Neuronal stem cell (in vitro differentiated cells): Measurements from ENCODE around the gene KCTD16.

ENCODE experiments used
- DNase-seq: peaks from one replicate; pipeline ENCODE4 v3.0.0-alpha.2; 2013; ENCODE audit warnings: low spot score
- H2AFZ ChIP-seq: one replicate; pipeline ENCODE4 v1.6.1; 2013; ENCODE audit warnings: mild to moderate bottlenecking, low read length, inconsistent platforms
- H2AK5ac ChIP-seq: 2 replicates; pipeline ENCODE4 v1.6.1; 2013; ENCODE audit warnings: low read depth, mild to moderate bottlenecking, inconsistent platforms, low read length, moderate library complexity, mixed read lengths
- H2BK120ac ChIP-seq: 2 replicates; pipeline ENCODE4 v1.6.1; 2013; ENCODE audit warnings: low read depth, mild to moderate bottlenecking, inconsistent platforms, low read length, moderate library complexity, mixed read lengths
- H2BK12ac ChIP-seq: one replicate; pipeline ENCODE4 v1.6.1; 2013; ENCODE audit warnings: low read length, inconsistent platforms
- H2BK15ac ChIP-seq: 2 replicates; pipeline ENCODE4 v1.6.1; 2013; ENCODE audit warnings: mild to moderate bottlenecking, low read length, inconsistent platforms, mixed read lengths
- H2BK5ac ChIP-seq: one replicate; pipeline ENCODE4 v1.6.1; 2013; ENCODE audit warnings: inconsistent platforms, mild to moderate bottlenecking, low read length, moderate library complexity
- H3K14ac ChIP-seq: one replicate; pipeline ENCODE4 v1.6.1; 2013; ENCODE audit warnings: low read length, inconsistent platforms
- H3K18ac ChIP-seq: 2 replicates; pipeline ENCODE4 v1.6.1; 2013; ENCODE audit warnings: low read length, inconsistent platforms
- H3K23ac ChIP-seq: 2 replicates; pipeline ENCODE4 v1.6.1; 2013; ENCODE audit warnings: low read depth, mild to moderate bottlenecking, mixed read lengths, low read length, inconsistent platforms; ENCODE audit not compliant: poor library complexity
- H3K27ac ChIP-seq: replicated peaks from 3 replicates; pipeline ENCODE4 v1.5.1; 2013; ENCODE audit warnings: low read length, inconsistent platforms
- H3K27me3 ChIP-seq, 3 experiments: 2 replicates each; pipeline ENCODE4 v1.6.1; 2013; ENCODE audit warnings: low read length in 3 of 3, mild to moderate bottlenecking in 2 of 3, inconsistent platforms in 1 of 3, low read depth in 1 of 3, mixed read lengths in 1 of 3, moderate library complexity in 1 of 3; ENCODE audit not compliant: control insufficient read depth in 3 of 3, insufficient read depth in 3 of 3
- H3K36me3 ChIP-seq, 2 donors: replicated peaks in 1 of 2; 2 replicates each; pipeline ENCODE4 v1.6.1; 2013; ENCODE audit warnings: low read length in 2 of 2; ENCODE audit not compliant: control insufficient read depth in 2 of 2, insufficient read depth in 2 of 2
- H3K4ac ChIP-seq: 2 replicates; pipeline ENCODE4 v1.6.1; 2013; ENCODE audit warnings: inconsistent platforms, mild to moderate bottlenecking, low read length, moderate library complexity
- H3K4me1 ChIP-seq, 2 donors: 1 replicate in 1 of 2; 2 replicates in 1 of 2; pipeline ENCODE4 v1.6.1; 2013; ENCODE audit warnings: low read length in 2 of 2, low read depth in 1 of 2; ENCODE audit not compliant: control insufficient read depth in 2 of 2, insufficient read depth in 1 of 2
- H3K4me2 ChIP-seq: one replicate; pipeline ENCODE4 v1.6.1; 2013; ENCODE audit warnings: mild to moderate bottlenecking, low read length, inconsistent platforms; ENCODE audit not compliant: insufficient read depth, poor library complexity, severe bottlenecking
- H3K4me3 ChIP-seq, 2 donors: 2 replicates each; pipeline ENCODE4 v1.5.1; 2013; ENCODE audit warnings: low read length in 2 of 2, mild to moderate bottlenecking in 2 of 2, inconsistent platforms in 1 of 2, moderate library complexity in 1 of 2
- H3K79me1 ChIP-seq: one replicate; pipeline ENCODE4 v1.6.1; 2013; ENCODE audit warnings: low read depth, mild to moderate bottlenecking, inconsistent platforms, low read length, moderate library complexity
- H3K9ac ChIP-seq: one replicate; pipeline ENCODE4 v1.6.1; 2013; ENCODE audit warnings: mild to moderate bottlenecking, low read depth, low read length, inconsistent platforms; ENCODE audit not compliant: poor library complexity
- H3K9me3 ChIP-seq, 2 donors: replicated peaks in 1 of 2; 2 replicates each; pipeline versions ENCODE3 to v1.6.1; 2013; ENCODE audit warnings: low read length in 2 of 2, mild to moderate bottlenecking in 2 of 2, inconsistent platforms in 1 of 2, low read depth in 1 of 2, mixed read lengths in 1 of 2, moderate library complexity in 1 of 2; ENCODE audit not compliant: control insufficient read depth in 2 of 2, insufficient read depth in 1 of 2
- H4K8ac ChIP-seq: one replicate; pipeline ENCODE4 v1.6.1; 2013; ENCODE audit warnings: low read depth, mild to moderate bottlenecking, inconsistent platforms, low read length, moderate library complexity
- H4K91ac ChIP-seq: one replicate; pipeline ENCODE4 v1.6.1; 2013; ENCODE audit warnings: low read length, low read depth, mild to moderate bottlenecking, inconsistent platforms; ENCODE audit not compliant: poor library complexity
- WGBS, 2 donors: extraction: QIAGEN DNeasy Blood & Tissue Kit; methylation state at CpG; one replicate each; pipeline ENCODE4 v1.1.7; 2013; ENCODE audit warnings: missing lambda C conversion rate in 2 of 2, mixed read lengths in 1 of 2; ENCODE audit not compliant: insufficient read length in 2 of 2, insufficient replicate concordance in 1 of 2; ENCODE audit errors: extremely low coverage in 2 of 2; 5-methylcytosine and 5-hydroxymethylcytosine counted together

Gene KCTD16

DNA sequence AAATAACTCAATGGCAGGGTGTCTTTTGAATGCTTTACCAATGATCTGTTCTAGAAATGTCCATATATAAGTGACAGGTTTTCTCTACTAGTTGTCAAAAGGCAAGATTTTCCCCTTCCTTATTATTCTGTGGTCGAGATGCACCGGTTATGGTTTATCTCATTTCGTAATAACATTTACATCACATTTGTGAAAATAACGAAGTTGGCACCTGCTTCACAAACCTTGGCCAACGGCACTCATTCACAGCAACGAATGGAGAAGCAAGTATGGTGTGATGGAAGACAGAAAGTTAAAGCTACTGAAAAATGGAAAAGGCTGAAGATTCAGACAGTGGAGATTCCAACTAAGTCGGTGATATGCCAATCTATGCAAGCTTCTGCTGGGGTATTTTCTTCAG, 235.8 kb downstream of the KCTD16 start:
- no peaks in the 10 kb centered on the region for H3K9me3 ChIP-seq

GRCh38 chr5:144414202-144415029, 243.7 kb downstream of the KCTD16 start:
- H2BK120ac ChIP-seq = no peak overlapping the region
- H4K8ac ChIP-seq = no peak overlapping the region
- no peak overlapping the region for H3K18ac ChIP-seq
- no peak overlapping the region for H3K14ac ChIP-seq
- no peak overlapping the region for H3K27ac ChIP-seq
- no peaks in the 10 kb centered on the region for H3K36me3 ChIP-seq
- no peak overlapping the region for H2BK12ac ChIP-seq
- H3K9ac ChIP-seq = no peak overlapping the region
- H4K91ac ChIP-seq = no peak overlapping the region
- no peak for DNase-seq
- H3K4ac ChIP-seq = no peak overlapping the region
- H3K79me1 ChIP-seq = no peaks in the 10 kb centered on the region
- H3K4me3 ChIP-seq = no peak overlapping the region
- no peaks in the 10 kb centered on the region for H3K4me1 ChIP-seq
- H2AFZ ChIP-seq = no peak overlapping the region
- no peak overlapping the region for H2BK5ac ChIP-seq
- no peak overlapping the region for H2AK5ac ChIP-seq
- no peaks in the 10 kb centered on the region for H3K27me3 ChIP-seq
- WGBS, 2 donors = no CpG with 5 or more reads among the region's 4 CpGs
- H3K9me3 ChIP-seq = no peaks in the 10 kb centered on the region
- H3K4me2 ChIP-seq = no peak overlapping the region
- H2BK15ac ChIP-seq = no peak overlapping the region
- H3K23ac ChIP-seq = no peak overlapping the region

More for the DNA sequence above, 235.8 kb downstream of the KCTD16 start:
- Histone ChIP-seq H4K8ac (no peak overlapping the region), H3K4me2 (no peak overlapping the region), H3K18ac (no peak overlapping the region), H3K36me3 (no peaks in the 10 kb centered on the region), H4K91ac (no peak overlapping the region), H2BK15ac (no peak overlapping the region), H3K4me1 (peaks cover 0 to 3% of the 10 kb centered on the region in 2 donors), H2AFZ (no peak overlapping the region), H2BK120ac (no peak overlapping the region), H3K27ac (no peak overlapping the region), H3K9ac (no peak overlapping the region), H2BK12ac (no peak overlapping the region), H2BK5ac (no peak overlapping the region), H3K27me3 (no peaks in the 10 kb centered on the region), H3K79me1 (no peaks in the 10 kb centered on the region), H3K4me3 (no peak overlapping the region), H3K4ac (no peak overlapping the region), H3K23ac (no peak overlapping the region), H2AK5ac (no peak overlapping the region), H3K14ac (no peak overlapping the region)
- DNase-seq = no peak
- WGBS, 2 donors = no CpG with 5 or more reads among the region's 7 CpGs

- Histone ChIP-seq H3K36me3 (no peaks in the 10 kb centered on the region), H3K23ac (no peak overlapping the region), H3K4ac (no peak overlapping the region), H3K27me3 (no peaks in the 10 kb centered on the region), H3K9ac (no peak overlapping the region), H4K91ac (no peak overlapping the region), H3K79me1 (no peaks in the 10 kb centered on the region), H3K18ac (no peak overlapping the region), H2BK15ac (no peak overlapping the region), H3K4me2 (no peak overlapping the region), H2BK5ac (no peak overlapping the region), H2BK12ac (no peak overlapping the region), H2AK5ac (no peak overlapping the region), H3K4me3 (no peak overlapping the region), H3K4me1 (peaks cover 0 to under 1% of the 10 kb centered on the region in 2 donors), H2BK120ac (no peak overlapping the region), H2AFZ (no peak overlapping the region), H3K9me3 (no peaks in the 10 kb centered on the region), H4K8ac (no peak overlapping the region), H3K14ac (no peak overlapping the region), H3K27ac (no peak overlapping the region)
- DNase-seq = no peak
- WGBS, 2 donors = no CpG with 5 or more reads among the region's 2 CpGs
Observed at GRCh38 chr5:144416196-144416595, 245.5 kb downstream of the KCTD16 start.

DNA sequence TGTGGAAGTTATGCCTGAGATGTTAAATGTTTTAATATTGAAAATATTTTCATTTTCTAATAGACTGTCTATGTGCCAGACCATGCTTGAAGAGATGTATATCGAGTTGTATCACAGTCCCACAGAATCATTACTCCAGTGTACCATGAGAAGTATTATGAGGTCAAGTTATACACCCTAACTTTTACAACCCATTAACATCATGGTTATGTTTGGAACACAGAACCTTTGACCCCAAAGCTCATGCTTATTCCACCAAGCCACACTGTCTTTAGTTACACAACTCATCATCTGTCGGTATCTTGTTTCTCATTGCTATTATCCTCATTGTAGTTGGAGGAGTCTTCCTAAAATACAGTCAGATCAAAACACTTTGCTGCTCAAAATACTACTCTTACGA, 248.0 kb downstream of the KCTD16 start:
- Histone ChIP-seq H3K27ac (no peak overlapping the region), H3K4me2 (no peak overlapping the region), H2BK120ac (no peak overlapping the region), H3K4me1 (peaks cover 0 to 5% of the 10 kb centered on the region in 2 donors), H3K4me3 (no peak overlapping the region), H2AFZ (no peak overlapping the region), H3K9me3 (no peaks in the 10 kb centered on the region), H3K4ac (no peak overlapping the region), H3K27me3 (no peaks in the 10 kb centered on the region), H3K18ac (no peak overlapping the region), H2BK15ac (no peak overlapping the region), H4K91ac (no peak overlapping the region), H4K8ac (no peak overlapping the region), H2BK5ac (no peak overlapping the region), H3K23ac (no peak overlapping the region), H2BK12ac (no peak overlapping the region), H3K14ac (no peak overlapping the region), H2AK5ac (no peak overlapping the region), H3K36me3 (no peaks in the 10 kb centered on the region), H3K79me1 (no peaks in the 10 kb centered on the region), H3K9ac (no peak overlapping the region)
- no peak for DNase-seq
- no CpG with 5 or more reads among the region's 3 CpGs for WGBS, 2 donors
